ENCODE measurements around the gene TMEM11.

The TMEM11 gene

DNA sequence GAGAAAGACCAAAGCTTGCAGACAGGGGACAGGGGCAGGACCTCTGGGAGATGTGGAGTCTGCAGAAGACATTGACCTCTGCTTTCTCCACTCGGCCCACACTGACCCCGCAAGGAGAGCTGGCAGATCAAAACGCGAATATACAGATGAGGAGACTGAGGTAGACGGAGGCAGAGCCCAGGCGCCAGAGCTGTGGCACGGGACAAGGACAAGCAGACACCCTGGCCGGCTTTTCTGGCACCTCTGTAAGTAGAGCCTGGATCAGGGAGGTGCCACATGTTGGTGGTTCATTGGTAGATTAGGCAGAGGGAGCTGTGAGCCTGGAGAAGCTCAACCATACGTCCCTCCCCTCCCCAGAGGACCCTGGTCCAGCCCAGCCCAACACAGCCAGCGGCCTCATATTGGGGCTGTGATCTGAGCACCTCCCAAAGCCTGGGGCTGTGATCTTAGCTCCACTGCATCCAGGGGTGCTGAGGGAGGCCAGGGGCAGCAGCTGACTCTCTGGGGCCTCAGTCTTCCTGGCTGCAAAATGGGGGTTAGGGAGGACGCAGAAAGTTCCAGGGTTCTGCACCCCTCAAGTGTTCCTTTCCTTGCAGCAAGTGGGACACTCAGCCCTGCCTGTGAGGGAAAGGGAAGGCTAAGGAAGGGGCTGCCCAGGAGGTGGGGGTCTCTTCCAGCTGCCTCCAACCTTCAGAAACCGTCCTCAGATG, 35.3 kb upstream of the TMEM11 start:
- no peaks in the 10 kb centered on the region for H3K79me2 ChIP-seq (ENCODE audit: control insufficient read depth, insufficient read depth, low read length)
- H3K79me1 ChIP-seq (ENCODE audit: low read length), result peaks cover 2% of the 10 kb centered on the region
- no peaks in the 10 kb centered on the region for H3K27me3 ChIP-seq (ENCODE audit: insufficient read depth, low read length, poor library complexity)
- H2AK5ac ChIP-seq (ENCODE audit: low read length), result no peak overlapping the region
- no peak for DNase-seq
- no peak overlapping the region for H2BK120ac ChIP-seq (ENCODE audit: low read depth, low read length)
- H3K23ac ChIP-seq (ENCODE audit: low read length), result no peak overlapping the region
- H4K8ac ChIP-seq (ENCODE audit: low read depth, low read length), result no peak overlapping the region
- H3K36me3 ChIP-seq (ENCODE audit: control insufficient read depth, insufficient read depth, low read length), result no peaks in the 10 kb centered on the region
- H3K9ac ChIP-seq (ENCODE audit: low read length), result no peak overlapping the region
- H3K27ac ChIP-seq (ENCODE audit: low read depth, low read length), result no peak overlapping the region
- H3K4me2 ChIP-seq (ENCODE audit: low read length), result no peak overlapping the region
- H3K18ac ChIP-seq (ENCODE audit: low read length), result no peak overlapping the region
- H3K4me1 ChIP-seq (ENCODE audit: control insufficient read depth, low read depth, low read length), result peaks cover 4% of the 10 kb centered on the region
- WGBS (ENCODE audit: extremely low coverage, insufficient coverage, low lambda C conversion rate), result no CpG with 5 or more reads among the region's 12 CpGs
- no peak overlapping the region for H4K5ac ChIP-seq (ENCODE audit: low read length)
- no peak overlapping the region for H2BK5ac ChIP-seq (ENCODE audit: low read length)
- H3K56ac ChIP-seq (ENCODE audit: low read length), result no peak overlapping the region
- H3K4ac ChIP-seq (ENCODE audit: low read depth, low read length), result no peak overlapping the region
- H3K4me3 ChIP-seq (ENCODE audit: low read length), result no peak overlapping the region
- H2BK15ac ChIP-seq (replicated peaks; ENCODE audit: low read depth), result no peak overlapping the region

DNA sequence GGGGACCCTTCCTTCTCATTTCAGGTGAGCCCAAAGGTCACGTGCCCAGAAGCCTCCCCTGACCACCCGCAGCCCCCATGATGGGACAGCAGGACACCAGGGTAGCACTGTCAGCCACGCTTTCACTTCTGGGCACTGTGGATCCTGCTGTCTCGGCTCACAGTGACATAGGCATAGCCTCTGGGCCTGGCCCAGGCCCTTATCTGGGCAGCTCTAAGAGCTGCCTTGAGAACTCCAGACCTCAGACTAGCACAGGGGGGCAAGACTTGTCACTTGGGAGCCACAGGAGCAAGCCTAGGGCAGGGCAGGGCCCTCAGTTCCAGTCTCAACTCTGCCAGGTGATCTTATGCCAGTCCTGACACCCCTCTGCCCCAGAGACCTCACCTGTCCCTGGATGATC, 34.5 kb upstream of the TMEM11 start:
- Histone ChIP-seq H3K36me3 (ENCODE audit: control insufficient read depth, insufficient read depth, low read length) (no peaks in the 10 kb centered on the region), H3K4me3 (ENCODE audit: low read length) (no peak overlapping the region), H3K56ac (ENCODE audit: low read length) (no peak overlapping the region), H3K4me1 (ENCODE audit: control insufficient read depth, low read depth, low read length) (no peaks in the 10 kb centered on the region), H2BK15ac (replicated peaks; ENCODE audit: low read depth) (no peak overlapping the region), H3K27ac (ENCODE audit: low read depth, low read length) (no peak overlapping the region), H3K4ac (ENCODE audit: low read depth, low read length) (no peak overlapping the region), H4K5ac (ENCODE audit: low read length) (no peak overlapping the region), H2BK120ac (ENCODE audit: low read depth, low read length) (no peak overlapping the region), H2AK5ac (ENCODE audit: low read length) (no peak overlapping the region), H3K23ac (ENCODE audit: low read length) (no peak overlapping the region), H3K27me3 (ENCODE audit: insufficient read depth, low read length, poor library complexity) (no peaks in the 10 kb centered on the region), H3K4me2 (ENCODE audit: low read length) (no peak overlapping the region), H3K79me2 (ENCODE audit: control insufficient read depth, insufficient read depth, low read length) (no peaks in the 10 kb centered on the region), H3K9ac (ENCODE audit: low read length) (no peak overlapping the region), H3K79me1 (ENCODE audit: low read length) (peaks cover 2% of the 10 kb centered on the region), H4K8ac (ENCODE audit: low read depth, low read length) (no peak overlapping the region), H3K18ac (ENCODE audit: low read length) (no peak overlapping the region), H2BK5ac (ENCODE audit: low read length) (no peak overlapping the region)
- no peak for DNase-seq
- WGBS (ENCODE audit: extremely low coverage, insufficient coverage, low lambda C conversion rate), result no CpG with 5 or more reads among the region's 4 CpGs

DNA sequence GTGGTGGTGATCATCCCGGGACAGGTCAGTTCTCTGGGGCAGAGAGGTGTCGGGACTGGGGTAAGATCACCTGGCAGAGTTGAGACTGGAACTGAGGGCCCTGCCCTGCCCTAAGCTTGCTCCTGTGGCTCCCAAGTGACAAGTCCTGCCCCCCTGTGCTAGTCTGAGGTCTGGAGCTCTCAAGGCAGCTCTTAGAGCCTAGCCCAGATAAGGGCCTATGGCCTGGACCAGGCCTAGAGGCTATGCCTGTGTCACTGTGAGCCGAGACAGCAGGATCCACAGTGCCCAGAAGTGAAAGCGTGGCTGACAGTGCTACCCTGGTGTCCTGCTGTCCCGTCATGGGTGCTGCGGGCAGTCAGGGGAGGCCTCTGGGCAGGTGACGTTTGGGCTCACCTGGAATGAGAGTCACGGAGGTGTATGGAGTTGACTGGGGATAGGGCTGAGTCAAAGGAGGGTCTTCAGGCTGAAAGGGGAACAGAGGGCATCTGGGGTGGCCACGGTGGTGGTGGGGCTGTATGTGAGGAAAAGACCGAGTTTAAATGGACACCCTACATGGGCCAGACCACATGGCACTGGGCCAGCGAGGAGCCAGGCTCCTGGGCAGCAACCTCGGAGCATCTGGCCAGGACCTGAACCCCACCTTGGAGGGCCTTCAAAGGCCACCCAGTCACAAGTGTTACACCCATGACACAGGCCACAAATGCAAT, 33.7 kb upstream of the TMEM11 start:
- Histone ChIP-seq H2BK5ac (ENCODE audit: low read length) (no peak overlapping the region), H3K79me1 (ENCODE audit: low read length) (peaks cover 2% of the 10 kb centered on the region), H3K79me2 (ENCODE audit: control insufficient read depth, insufficient read depth, low read length) (no peaks in the 10 kb centered on the region), H3K18ac (ENCODE audit: low read length) (no peak overlapping the region), H3K4ac (ENCODE audit: low read depth, low read length) (no peak overlapping the region), H3K27ac (ENCODE audit: low read depth, low read length) (no peak overlapping the region), H3K56ac (ENCODE audit: low read length) (no peak overlapping the region), H2AK5ac (ENCODE audit: low read length) (no peak overlapping the region), H3K4me3 (ENCODE audit: low read length) (no peak overlapping the region), H3K4me1 (ENCODE audit: control insufficient read depth, low read depth, low read length) (no peaks in the 10 kb centered on the region), H2BK120ac (ENCODE audit: low read depth, low read length) (no peak overlapping the region), H2BK15ac (replicated peaks; ENCODE audit: low read depth) (no peak overlapping the region), H3K4me2 (ENCODE audit: low read length) (no peak overlapping the region), H3K9ac (ENCODE audit: low read length) (no peak overlapping the region), H4K5ac (ENCODE audit: low read length) (no peak overlapping the region), H4K8ac (ENCODE audit: low read depth, low read length) (no peak overlapping the region), H3K36me3 (ENCODE audit: control insufficient read depth, insufficient read depth, low read length) (no peaks in the 10 kb centered on the region), H3K23ac (ENCODE audit: low read length) (no peak overlapping the region), H3K27me3 (ENCODE audit: insufficient read depth, low read length, poor library complexity) (no peaks in the 10 kb centered on the region)
- no peak for DNase-seq
- no CpG with 5 or more reads among the region's 12 CpGs for WGBS (ENCODE audit: extremely low coverage, insufficient coverage, low lambda C conversion rate)

DNA sequence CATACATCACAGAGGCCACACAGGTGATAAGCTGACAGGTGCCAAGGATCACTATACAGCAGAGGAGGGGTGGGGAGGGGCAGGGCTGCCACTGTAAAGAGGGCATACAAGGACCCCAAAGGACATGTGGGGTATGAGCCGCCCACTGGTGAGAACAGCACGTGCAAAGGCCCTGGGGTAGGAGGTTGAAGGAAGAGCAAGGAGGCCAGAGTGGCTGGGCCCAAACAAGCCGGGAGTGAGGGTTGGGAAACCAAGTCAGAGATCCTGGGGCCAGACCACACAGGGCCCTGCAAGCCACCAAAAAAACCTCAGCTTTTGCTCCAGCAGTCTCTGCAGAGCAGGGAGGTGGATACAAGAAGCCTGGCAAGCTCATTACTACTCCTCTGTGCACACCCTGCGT, 32.7 kb upstream of the TMEM11 start:
- Histone ChIP-seq H3K4me1 (ENCODE audit: control insufficient read depth, low read depth, low read length) (no peaks in the 10 kb centered on the region), H4K8ac (ENCODE audit: low read depth, low read length) (no peak overlapping the region), H3K4me3 (ENCODE audit: low read length) (no peak overlapping the region), H3K18ac (ENCODE audit: low read length) (no peak overlapping the region), H3K23ac (ENCODE audit: low read length) (no peak overlapping the region), H2AK5ac (ENCODE audit: low read length) (no peak overlapping the region), H4K5ac (ENCODE audit: low read length) (no peak overlapping the region), H3K4ac (ENCODE audit: low read depth, low read length) (no peak overlapping the region), H3K56ac (ENCODE audit: low read length) (no peak overlapping the region), H3K79me2 (ENCODE audit: control insufficient read depth, insufficient read depth, low read length) (no peaks in the 10 kb centered on the region), H3K4me2 (ENCODE audit: low read length) (no peak overlapping the region), H3K27me3 (ENCODE audit: insufficient read depth, low read length, poor library complexity) (no peaks in the 10 kb centered on the region), H3K79me1 (ENCODE audit: low read length) (peaks cover 2% of the 10 kb centered on the region), H2BK5ac (ENCODE audit: low read length) (no peak overlapping the region), H2BK15ac (replicated peaks; ENCODE audit: low read depth) (no peak overlapping the region), H3K27ac (ENCODE audit: low read depth, low read length) (no peak overlapping the region), H3K36me3 (ENCODE audit: control insufficient read depth, insufficient read depth, low read length) (no peaks in the 10 kb centered on the region), H3K9ac (ENCODE audit: low read length) (no peak overlapping the region), H2BK120ac (ENCODE audit: low read depth, low read length) (no peak overlapping the region)
- no CpG with 5 or more reads among the region's 4 CpGs for WGBS (ENCODE audit: extremely low coverage, insufficient coverage, low lambda C conversion rate)
- DNase-seq, result no peak

DNA sequence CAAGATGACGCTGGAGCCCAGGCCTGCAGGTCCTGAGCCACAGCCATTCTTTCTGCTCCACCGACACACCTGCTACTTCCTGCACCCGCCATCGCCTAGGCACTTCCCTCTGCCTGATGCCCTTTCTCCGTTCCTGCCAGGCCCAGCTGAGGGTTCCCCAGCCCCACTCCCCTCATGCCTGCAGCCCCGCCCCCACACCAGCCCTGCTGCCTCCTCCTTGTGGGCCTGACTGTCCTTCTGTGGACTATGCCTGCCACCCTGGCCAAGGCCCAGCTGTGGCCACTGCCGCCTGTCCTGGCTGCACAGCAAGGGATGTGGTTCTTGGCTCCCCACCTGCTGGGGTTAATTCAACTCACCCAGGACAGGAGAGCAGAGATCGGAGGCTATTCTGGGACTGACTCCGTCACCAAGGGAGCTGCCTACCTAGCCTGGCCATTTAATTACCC, 31.7 kb upstream of the TMEM11 start:
- H3K9ac ChIP-seq (ENCODE audit: low read length), result no peak overlapping the region
- no peak overlapping the region for H3K4me2 ChIP-seq (ENCODE audit: low read length)
- no peak overlapping the region for H2AK5ac ChIP-seq (ENCODE audit: low read length)
- no peak for DNase-seq
- H3K27me3 ChIP-seq (ENCODE audit: insufficient read depth, low read length, poor library complexity), result no peaks in the 10 kb centered on the region
- H3K4me3 ChIP-seq (ENCODE audit: low read length), result no peak overlapping the region
- no peak overlapping the region for H4K8ac ChIP-seq (ENCODE audit: low read depth, low read length)
- H3K18ac ChIP-seq (ENCODE audit: low read length), result no peak overlapping the region
- no peak overlapping the region for H3K4ac ChIP-seq (ENCODE audit: low read depth, low read length)
- no peak overlapping the region for H2BK15ac ChIP-seq (replicated peaks; ENCODE audit: low read depth)
- no peak overlapping the region for H2BK120ac ChIP-seq (ENCODE audit: low read depth, low read length)
- H2BK5ac ChIP-seq (ENCODE audit: low read length), result no peak overlapping the region
- no CpG with 5 or more reads among the region's 9 CpGs for whole genome bisulfite sequencing (ENCODE audit: extremely low coverage, insufficient coverage, low lambda C conversion rate)
- H4K5ac ChIP-seq (ENCODE audit: low read length), result no peak overlapping the region
- H3K79me2 ChIP-seq (ENCODE audit: control insufficient read depth, insufficient read depth, low read length), result no peaks in the 10 kb centered on the region
- H3K27ac ChIP-seq (ENCODE audit: low read depth, low read length), result no peak overlapping the region
- no peak overlapping the region for H3K56ac ChIP-seq (ENCODE audit: low read length)
- H3K79me1 ChIP-seq (ENCODE audit: low read length), result peaks cover 2% of the 10 kb centered on the region
- no peak overlapping the region for H3K23ac ChIP-seq (ENCODE audit: low read length)
- H3K36me3 ChIP-seq (ENCODE audit: control insufficient read depth, insufficient read depth, low read length), result no peaks in the 10 kb centered on the region
- H3K4me1 ChIP-seq (ENCODE audit: control insufficient read depth, low read depth, low read length), result no peaks in the 10 kb centered on the region

Data from mesendoderm (in vitro differentiated cells).